ENCODE results near the gene ZNF684.
"Not testable (repeated sequence)": the region's sequence is repeated elsewhere in the genome, so short reads cannot be mapped to it uniquely, and the experiment has no call there.

The ZNF684 gene

GRCh38 chr1:40574805-40575204 is 43.4 kb downstream of the ZNF684 start:
- DNase-seq (ENCODE audit: low spot score) = not testable (repeated sequence)

DNA sequence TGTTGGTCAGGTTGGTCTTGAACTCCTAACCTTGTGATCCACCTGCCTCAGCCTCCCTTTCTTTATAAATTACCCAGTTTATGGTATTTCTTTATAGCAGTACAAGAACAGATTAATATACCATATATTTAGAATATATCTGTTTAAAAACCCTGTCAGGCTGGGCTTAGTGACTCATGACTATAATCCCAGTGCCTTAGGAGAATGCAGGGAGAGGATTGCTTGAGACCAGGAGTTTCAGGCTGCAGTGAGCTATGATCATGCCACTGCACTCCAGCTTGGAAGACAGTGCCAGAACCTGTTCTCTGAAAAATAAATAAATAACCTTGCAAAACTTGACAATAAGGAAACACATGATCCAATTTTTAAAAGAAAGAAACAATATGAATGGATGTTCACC is 43.9 kb downstream of the ZNF684 start:
- DNase-seq (ENCODE audit: low spot score) = no peak

GRCh38 chr1:40582116-40582515 is 50.7 kb downstream of the ZNF684 start:
- no peak for DNase-seq (ENCODE audit: low spot score)

GRCh38 chr1:40583980-40584379 is 52.5 kb downstream of the ZNF684 start:
- no peak for DNase-seq (ENCODE audit: low spot score)

- DNase-seq (ENCODE audit: low spot score) = no peak
Observed at GRCh38 chr1:40588586-40588985, 57.1 kb downstream of the ZNF684 start.

GRCh38 chr1:40592107-40592803 is 60.8 kb downstream of the ZNF684 start:
- no peak for DNase-seq (ENCODE audit: low spot score)

DNA sequence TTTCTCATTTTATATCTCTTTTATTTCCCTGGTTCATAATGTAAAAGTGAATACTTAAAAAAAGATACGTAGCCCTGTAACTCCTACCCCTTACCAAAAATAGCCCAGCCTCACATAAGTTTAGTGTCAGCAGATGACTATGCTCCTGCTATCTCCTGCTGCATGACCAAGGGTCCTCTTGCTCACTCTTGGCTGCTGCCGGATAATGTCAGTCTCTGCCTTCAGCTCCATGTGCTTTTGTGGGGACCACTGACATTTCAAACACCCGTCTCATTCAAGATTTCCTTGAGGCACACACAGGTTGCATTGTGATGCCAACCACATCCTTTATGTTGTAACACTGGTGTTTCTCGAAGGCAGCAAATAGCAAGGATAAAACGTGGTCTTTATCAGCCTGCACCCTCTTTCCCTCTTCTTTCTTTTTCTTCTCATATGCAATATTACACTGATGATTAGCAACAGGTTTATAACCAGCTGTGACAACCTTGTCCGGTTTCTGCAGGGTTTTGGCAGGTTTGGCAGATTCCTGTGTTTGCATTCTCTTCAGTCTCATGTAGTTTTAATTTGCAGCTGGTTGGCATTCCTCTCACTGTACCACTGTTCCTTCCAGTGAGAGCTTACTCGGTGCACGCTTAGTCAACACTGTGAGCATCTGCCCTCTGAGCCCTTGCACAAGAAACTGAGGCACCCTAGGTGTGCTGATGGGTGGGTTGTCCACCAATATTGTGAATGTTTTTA is 62.2 kb downstream of the ZNF684 start:
- no peak for DNase-seq (ENCODE audit: low spot score)

GRCh38 chr1:40594187-40594531 is 62.7 kb downstream of the ZNF684 start:
- no peak for DNase-seq (ENCODE audit: low spot score)

GRCh38 chr1:40595623-40596022 is 64.2 kb downstream of the ZNF684 start:
- DNase-seq (ENCODE audit: low spot score) = no peak

Measured in AG08396 (cell line).